ENCODE measurements around the gene GNGT2.
A peak's percentile ranks its signal among the peaks of the same experiment; 100 is the strongest.

Gene GNGT2

DNA sequence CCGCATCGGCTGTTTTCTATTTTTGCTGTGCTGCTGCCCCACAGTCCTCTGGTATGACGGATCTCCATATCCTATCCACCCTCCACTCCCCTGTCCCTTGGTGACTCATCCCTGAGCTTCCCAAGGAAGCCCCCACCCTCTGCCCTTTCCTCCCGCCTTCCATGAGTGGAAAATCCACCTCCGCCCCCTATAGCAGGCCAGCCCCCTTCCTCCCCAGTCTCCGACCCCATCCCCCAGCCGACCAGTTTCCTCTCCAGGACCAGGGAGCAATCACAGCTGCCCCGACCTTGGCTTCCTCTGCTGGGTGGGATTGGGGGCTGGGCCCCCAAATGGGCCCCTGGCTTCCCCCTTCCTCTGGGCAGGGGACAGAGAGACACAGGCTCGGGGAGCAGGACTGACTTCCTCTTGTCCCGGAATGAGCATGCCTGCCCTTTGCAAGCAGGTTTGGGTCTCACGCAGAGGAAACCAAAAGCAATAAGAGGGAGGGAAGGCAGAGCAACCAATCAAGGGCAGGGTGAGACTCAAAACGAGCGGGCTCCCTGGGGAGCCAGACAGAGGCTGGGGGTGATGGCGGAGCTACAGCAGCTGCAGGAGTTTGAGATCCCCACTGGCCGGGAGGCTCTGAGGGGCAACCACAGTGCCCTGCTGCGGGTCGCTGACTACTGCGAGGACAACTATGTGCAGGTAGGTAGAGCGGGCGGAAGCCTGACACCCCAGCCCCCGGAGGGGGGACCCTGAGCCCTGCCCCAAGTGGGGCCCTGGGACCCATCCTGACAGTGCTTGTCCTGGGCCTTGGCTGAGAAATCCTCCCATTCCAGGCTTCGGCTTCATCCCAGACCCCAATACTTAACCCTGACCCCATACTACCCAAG lies at the start of gene GNGT2, which contains the start of gene ABI3:
Gene GNGT2, minus strand, starts transcription at position 417 of the 872 bp plus-strand sequence. CDS start 3,152 bp downstream, outside the sequence.
Gene ABI3, plus strand, starts transcription at position 550 of the 872 bp plus-strand sequence. Its CDS starts 18 bp downstream, at position 568.
- no peak for DNase-seq

DNA sequence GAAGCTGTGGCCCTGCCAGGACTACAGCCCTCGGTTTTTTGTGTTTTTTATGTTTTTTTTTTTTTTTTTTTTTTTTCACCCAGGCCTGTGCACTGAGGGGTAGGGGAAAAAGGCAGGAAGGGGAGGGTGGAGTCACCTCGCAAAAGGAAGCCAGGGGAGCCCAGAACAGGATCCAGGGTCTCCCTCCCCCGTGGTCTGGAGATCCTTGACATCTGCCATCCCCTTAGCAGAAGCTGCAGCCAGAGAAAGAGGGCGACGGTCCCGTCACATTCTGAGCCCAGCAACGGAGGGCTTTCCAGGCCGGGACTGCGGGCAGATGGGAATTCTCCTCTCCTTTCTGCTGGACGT lies 49.3 kb upstream of the GNGT2 start:
- DNase-seq = no peak

DNA sequence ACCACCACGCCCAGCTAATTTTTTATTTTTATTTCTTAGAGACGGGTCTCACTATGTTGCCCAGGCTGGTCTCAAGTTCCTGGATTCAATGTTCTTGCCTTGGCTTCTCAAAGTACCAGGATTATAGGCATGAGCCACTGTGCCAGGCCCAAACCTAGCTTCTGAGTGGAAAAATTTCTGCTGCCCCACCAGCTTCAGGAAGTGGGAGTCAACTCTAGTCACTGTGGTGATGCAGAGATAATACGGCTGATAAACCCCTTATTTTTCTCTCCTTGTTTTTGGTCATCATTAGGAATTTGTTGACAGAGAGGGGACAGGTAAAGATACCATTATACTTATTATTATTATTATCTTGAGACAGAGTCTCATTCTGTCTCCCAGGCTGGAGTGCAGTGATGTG lies 48.0 kb upstream of the GNGT2 start:
- no peak for DNase-seq

GRCh38 chr17:49255125-49255524 lies 44.8 kb upstream of the GNGT2 start:
- DNase-seq = no peak

DNA sequence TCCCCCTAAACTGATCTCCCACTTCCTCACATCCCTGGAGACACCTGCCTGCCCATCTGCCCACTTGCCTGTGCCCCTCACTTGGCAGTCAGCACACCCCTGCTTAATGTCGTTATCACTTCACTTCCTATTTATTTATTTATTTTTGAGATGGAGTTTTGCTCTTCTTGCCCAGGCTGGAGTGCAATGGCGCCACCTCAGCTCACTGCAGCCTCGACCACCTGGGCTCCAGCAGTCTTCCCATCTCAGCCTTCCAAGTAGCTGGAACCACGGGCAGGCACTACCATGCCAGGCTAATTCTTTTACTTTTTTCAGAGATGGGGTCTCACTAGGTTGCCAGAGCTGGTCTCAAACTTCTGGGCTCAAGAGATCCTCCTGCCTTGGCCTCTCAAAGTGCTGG lies 43.7 kb upstream of the GNGT2 start:
- DNase-seq = no peak

- no peak for DNase-seq
Observed at GRCh38 chr17:49252148-49252695, 41.8 kb upstream of the GNGT2 start.

GRCh38 chr17:49249890-49250522 lies 39.6 kb upstream of the GNGT2 start:
- DNase-seq = no peak

DNA sequence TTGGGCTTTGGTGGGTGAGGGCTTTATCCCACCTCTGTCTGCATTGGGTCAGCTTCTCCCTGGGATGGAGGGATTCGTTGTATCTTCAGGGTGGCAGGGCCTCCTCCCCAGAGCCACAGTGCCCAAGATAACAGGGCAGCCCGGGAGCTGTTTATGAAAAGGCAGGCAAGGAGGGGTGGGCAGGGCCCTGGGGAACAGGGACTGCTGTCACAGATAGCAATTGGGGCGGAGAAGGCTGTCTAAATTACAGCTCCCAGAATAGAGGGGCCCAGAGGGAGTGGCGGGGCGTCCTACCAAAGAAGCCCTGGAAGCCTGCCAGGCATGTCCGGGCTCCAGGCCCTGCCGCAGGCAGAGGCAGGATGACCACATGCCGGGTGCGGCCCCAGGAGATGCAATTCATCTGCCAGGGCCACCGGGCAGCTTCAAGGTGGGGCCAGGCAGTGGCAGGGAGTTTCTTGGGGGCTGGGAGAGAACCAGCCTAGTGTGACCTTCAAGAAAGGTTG lies 39.0 kb upstream of the GNGT2 start:
- DNase-seq = no peak

DNA sequence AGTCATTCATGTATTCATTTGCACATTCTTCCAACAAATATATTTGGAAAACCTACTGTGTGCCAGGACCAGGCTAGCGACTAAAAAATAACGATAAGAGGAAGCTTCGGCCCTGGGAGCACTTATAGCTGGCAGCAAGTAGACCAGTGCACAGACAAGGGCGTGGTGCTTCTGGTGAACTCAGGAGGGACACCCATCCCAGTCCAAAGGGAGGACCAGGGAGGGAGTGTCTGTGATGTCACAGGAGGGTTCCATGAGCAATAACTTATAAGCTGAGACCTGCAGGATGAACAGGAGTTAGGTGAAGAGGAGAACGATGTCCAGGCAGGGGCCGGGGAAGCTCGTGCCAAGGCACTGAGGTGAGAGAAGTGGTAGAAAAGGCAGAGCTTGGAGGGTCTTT lies 37.6 kb upstream of the GNGT2 start:
- no peak for DNase-seq

DNA sequence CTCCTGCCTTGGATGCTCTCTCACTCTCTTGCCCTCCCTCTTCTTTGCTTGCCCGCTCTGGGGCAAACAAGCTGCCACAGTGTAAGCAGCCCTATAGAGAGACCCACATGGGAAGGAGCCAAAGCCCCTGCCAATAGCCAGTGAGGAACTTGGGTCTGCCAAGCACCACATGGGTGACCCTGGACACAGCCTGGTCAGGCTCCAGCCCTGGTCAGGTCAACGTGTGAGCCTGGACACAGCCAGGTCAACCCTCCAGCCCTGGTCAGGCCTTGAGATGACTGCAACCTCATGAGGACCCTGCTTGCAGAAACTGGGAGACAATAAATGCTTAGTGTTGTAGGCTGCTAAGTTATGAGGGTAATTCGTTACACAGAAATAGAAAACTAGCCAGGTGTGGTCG lies 34.5 kb upstream of the GNGT2 start:
- no peak for DNase-seq

GRCh38 chr17:49242813-49243212 lies 32.4 kb upstream of the GNGT2 start:
- no peak for DNase-seq

- DNase-seq = no peak
Observed at GRCh38 chr17:49241692-49242397, 31.5 kb upstream of the GNGT2 start.

DNA sequence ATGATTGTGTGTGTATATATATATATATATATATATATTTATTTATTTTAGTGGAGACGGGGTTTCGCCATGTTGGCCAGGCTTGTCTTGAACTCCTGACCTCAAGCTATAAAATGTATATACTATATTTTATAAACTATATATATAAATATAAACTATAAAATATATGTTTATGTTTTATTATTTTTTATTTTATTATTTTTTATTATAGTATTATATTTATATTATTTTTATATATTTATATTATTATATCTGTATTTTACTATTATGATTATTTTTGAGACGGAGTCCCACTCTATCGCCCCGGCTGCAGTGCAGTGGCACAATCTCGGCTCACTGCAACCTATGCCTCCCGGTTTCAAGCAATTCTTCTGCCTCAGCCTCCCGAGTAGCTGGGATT lies 30.7 kb upstream of the GNGT2 start:
- DNase-seq = no peak

- no peak for DNase-seq
Observed at GRCh38 chr17:49240619-49241018, 30.2 kb upstream of the GNGT2 start.

DNA sequence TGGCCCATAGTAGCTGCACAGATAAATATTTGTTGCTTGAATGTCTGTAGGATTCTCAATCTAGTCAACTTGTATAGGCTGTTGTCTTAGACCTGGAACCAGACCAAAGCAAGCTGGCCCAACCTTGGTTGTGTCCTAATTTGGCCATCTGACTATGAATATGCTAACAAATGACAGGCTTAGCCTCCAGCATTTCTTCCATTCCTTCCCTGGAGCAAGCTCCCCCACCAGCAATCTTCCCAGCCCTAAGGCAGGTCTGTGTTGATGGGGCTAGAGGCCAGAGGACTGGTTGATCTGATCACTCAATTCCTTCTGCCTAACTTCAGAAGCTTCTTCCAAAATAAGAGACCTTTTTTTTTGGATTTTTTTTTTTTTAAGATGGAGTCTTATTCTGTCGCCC lies 29.6 kb upstream of the GNGT2 start:
- DNase-seq = no peak

DNA sequence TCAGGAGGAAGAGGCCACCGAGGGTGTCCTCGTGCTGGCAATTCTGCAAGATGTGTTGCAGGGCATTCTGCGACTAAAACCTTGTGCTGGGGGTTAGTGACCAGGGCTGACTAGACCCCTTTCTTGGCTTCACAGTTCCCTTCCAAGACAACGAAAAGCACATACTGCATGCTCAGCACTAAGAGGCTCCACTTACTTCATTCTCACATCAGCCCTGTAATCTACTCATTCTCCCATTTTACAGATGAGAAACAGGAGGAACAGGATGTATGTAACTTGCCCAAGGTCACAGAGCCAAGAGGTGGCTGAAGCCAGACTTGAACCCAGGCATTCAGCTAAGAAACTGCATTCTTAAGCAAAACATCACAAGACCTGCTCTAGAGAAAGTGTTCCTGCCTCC lies 25.5 kb upstream of the GNGT2 start:
- no peak for DNase-seq

DNA sequence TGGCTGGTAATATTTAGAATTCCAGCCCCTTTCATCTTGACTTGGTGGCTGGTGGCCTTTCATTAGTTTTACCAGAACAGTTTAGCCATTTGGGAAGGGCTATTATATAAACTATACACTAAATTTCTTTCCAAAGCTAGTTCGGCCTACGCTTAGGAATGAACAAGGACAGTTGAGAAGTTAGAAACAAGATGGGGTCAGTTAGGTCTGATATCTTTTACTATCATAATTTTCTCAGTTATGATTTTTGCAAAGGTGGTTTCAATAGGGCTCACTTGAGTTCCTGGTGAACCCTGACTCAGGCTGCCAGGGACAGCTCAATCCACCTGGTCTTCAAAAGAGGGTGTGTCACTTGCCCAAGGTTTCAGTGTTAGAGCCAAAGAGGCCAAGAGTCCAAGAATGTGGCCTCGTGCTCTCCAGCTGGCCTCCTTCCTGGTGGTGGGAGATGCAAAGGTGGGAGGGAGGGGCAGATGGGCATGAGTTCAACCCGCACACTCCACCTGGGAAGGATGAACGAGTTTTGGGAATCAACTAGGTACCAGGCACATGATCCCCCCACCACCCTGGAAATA lies 24.2 kb upstream of the GNGT2 start:
- no peak for DNase-seq

GRCh38 chr17:49231563-49231894 lies 21.2 kb upstream of the GNGT2 start:
- no peak for DNase-seq

DNA sequence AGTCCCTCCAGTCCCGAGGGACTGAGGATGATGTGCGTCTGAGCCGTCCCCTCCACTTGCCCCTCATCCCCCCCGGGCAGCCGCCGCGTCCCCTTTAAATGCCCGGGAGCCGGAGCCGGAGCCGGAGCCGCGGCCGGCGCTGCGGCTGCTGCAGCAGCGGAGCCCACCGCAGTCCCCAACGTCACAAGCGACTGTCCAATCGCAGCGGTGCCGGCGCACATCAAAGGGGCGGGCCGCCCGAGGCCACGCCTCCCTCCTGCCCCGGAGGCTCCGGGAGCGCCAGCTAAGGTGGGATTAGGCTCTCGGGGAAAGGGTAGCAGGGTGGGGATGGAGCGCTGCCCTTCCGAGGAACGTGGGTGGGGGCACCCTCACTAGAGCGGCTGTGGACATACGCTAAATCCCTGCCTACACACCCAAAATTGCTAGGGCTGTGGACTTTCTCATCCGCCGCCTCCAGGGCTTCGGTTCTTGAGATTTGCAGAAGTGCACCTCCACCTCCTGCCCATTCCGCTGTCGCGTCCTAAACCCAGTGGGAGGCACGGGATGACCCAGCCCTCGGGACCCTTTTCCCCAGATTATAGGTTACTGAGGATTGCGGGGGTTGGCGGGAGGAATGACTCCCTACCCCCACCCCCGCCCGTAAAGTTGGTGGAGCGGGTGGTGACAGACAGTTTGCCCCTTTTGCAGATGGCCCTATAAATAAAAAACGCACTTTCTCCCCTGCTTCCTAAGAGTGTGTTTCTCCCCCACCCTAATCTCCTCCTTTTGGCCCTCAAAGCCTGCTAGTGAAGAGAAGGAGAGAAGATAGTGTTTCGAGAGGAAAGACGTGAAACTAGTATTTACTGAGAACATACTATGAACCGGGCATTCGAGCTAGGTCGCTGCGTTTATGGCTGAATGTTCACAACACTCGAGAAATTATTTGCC lies 20.5 kb upstream of the GNGT2 start, which contains the start of gene PHOSPHO1:
Gene PHOSPHO1, minus strand, starts transcription at position 152 of the 927 bp plus-strand sequence. CDS start 4,096 bp downstream, outside the sequence.
- DNase-seq = peak; percentile 19

DNA sequence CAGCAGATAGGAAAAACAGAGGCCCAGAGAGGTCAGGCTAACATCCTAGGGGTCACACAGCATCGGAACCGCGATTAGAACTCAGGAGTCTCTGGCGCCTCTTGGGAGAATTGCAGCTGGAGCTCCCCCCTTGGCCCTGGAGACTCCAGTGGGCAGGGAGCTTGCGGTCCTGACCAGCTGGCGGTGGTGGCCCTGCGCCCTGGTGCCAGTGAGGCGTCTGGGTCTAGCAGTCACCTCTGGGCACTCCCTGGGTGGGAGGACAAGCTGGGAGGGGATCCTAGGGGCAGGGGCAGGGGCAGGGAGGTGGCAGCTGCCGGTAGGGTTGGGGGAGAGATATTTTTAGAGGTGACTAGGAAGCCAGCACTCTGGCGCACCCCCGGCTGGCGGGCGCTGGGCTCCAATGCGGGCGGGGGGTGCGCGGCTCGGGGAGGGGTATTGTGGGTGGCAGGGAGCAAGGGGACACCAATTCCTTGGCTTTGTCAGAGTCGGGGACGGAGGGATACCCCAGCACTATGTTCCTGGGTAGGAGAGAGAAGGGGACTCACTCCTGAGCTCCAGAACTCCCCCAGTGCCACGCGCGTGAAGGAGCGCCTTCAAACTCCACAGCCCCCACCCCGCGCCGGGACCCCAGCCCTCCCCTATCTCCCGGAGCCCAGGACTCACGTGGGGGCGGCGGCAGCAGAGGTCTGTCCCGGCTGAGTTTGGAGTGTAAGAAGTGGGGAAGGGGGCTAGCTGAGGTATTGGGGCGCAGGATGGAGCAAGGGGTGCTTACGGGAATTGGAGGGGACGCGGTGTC lies 19.6 kb upstream of the GNGT2 start:
- DNase-seq = no peak

Data from NCI-H1436 treated with DMSO at 0.1 percent for 48 hours (cell line).